Prostate gland (tissue), 2 donors: ENCODE data around the gene CFAP92. TPM values are rescaled to one million over a fixed set of nuclear protein-coding genes. Genes with fewer than 3 reads are reported as not detected.

Source experiments
- DNase-seq: peaks from one replicate; pipeline ENCODE4 v3.0.0-alpha.2; 2019; ENCODE audit warnings: low spot score
- H3K27ac ChIP-seq, 2 donors: fragments of 200-600 bp; sonication (generic); 2 replicates each; pipeline ENCODE4 v1.5.1; 2017 to 2019
- H3K27me3 ChIP-seq: fragments of 200-600 bp; sonication (generic); replicated peaks from 2 replicates; pipeline ENCODE4 v1.5.1; 2019; ENCODE audit not compliant: insufficient read depth
- H3K36me3 ChIP-seq, 2 donors: fragments of 200-600 bp; sonication (generic); 1 replicate in 1 of 2; 2 replicates in 1 of 2; pipeline versions ENCODE4 v1.5.1 to v1.8.1; 2017 to 2019
- H3K4me1 ChIP-seq: fragments of 200-600 bp; sonication (generic); replicated peaks from 2 replicates; pipeline ENCODE4 v1.5.1; 2019
- H3K4me3 ChIP-seq, 2 donors: fragments of 200-600 bp; sonication (generic); 2 replicates each; pipeline ENCODE4 v1.5.1; 2017 to 2019
- H3K9me3 ChIP-seq: fragments of 200-600 bp; sonication (generic); 2 replicates; pipeline ENCODE4 v1.5.1; 2017
- CTCF ChIP-seq, 4 experiments: fragments of 200-600 bp in 2 of 4; fragments of 450-650 bp in 2 of 4; sonication (generic) in 2 of 4; IDR thresholded peaks; 1 replicate in 3 of 4; 2 replicates in 1 of 4; pipeline ENCODE4 v1.5.1; 2016 to 2019; ENCODE audit warnings: antibody characterized with exemption in 4 of 4, mild to moderate bottlenecking in 2 of 4, moderate library complexity in 2 of 4
- POLR2A ChIP-seq: fragments of 450-650 bp; IDR thresholded peaks from one replicate; pipeline ENCODE4 v1.6.1; 2016; ENCODE audit warnings: antibody characterized with exemption, mild to moderate bottlenecking
- POLR2AphosphoS5 ChIP-seq: sonication (generic); formaldehyde crosslinking; IDR thresholded peaks from one replicate; pipeline ENCODE4 v1.6.1; 2017; ENCODE audit warnings: antibody characterized with exemption
- WGBS: methylation state at CpG from one replicate; pipeline ENCODE4 v1.1.5; 2018; 5-methylcytosine and 5-hydroxymethylcytosine counted together
- intact Hi-C: fragments of 100-400 bp; cut with DNase I; formaldehyde crosslinking; loops from one replicate; pipeline ENCODE4 v1.14.2; 2022
- total RNA-seq, 2 donors: library from RNA; depleted of rRNA; stranded (reverse); fragments of >200 nt; gene quantifications; one replicate each; pipeline ENCODE4 v1.1.0, GENCODE V29; 2016

The CFAP92 gene
- total RNA-seq, 2 donors from 2014 or later = 1.7 to 4.3 TPM

- Histone ChIP-seq H3K27me3 (no peaks in the 10 kb centered on the region), H3K9me3 (no peaks in the 10 kb centered on the region), H3K4me3 (no peak overlapping the region), H3K27ac (no peak overlapping the region), H3K4me1 (no peaks in the 10 kb centered on the region), H3K36me3 (no peaks in the 10 kb centered on the region)
- 71% methylated on average over 1 of the region's 1 CpG for WGBS
- intact Hi-C loops = no loop called here
- TF ChIP-seq POLR2A = no peak
- no peak for TF ChIP-seq CTCF (IDR thresholded peaks at IDR 0.05)
- TF ChIP-seq POLR2AphosphoS5 = no peak
- DNase-seq = no peak
These were observed 29.1 kb upstream of the CFAP92 start for GRCh38 chr3:129023008-129023358.

- no peak for TF ChIP-seq POLR2AphosphoS5
- TF ChIP-seq CTCF (IDR thresholded peaks at IDR 0.05) = no peak
- TF ChIP-seq POLR2A = no peak
- DNase-seq = no peak
- Histone ChIP-seq H3K36me3 (no peaks in the 10 kb centered on the region), H3K9me3 (no peaks in the 10 kb centered on the region), H3K27me3 (no peaks in the 10 kb centered on the region), H3K4me3 (no peak overlapping the region), H3K4me1 (no peaks in the 10 kb centered on the region), H3K27ac (peak overlapping the region in 1 of 2 donors; percentile 9)
- intact Hi-C loops = no loop called here
- 71% methylated on average over 15 of the region's 15 CpGs for WGBS
These were observed 28.5 kb upstream of the CFAP92 start for GRCh38 chr3:129022114-129023007.

- no peak for TF ChIP-seq POLR2AphosphoS5
- no peak for TF ChIP-seq POLR2A
- TF ChIP-seq CTCF (IDR thresholded peaks at IDR 0.05) = no peak
- Histone ChIP-seq H3K27ac (no peak overlapping the region), H3K9me3 (no peaks in the 10 kb centered on the region), H3K36me3 (no peaks in the 10 kb centered on the region), H3K4me3 (no peak overlapping the region), H3K4me1 (no peaks in the 10 kb centered on the region), H3K27me3 (no peaks in the 10 kb centered on the region)
- WGBS = 74% methylated on average over 6 of the region's 6 CpGs
- intact Hi-C loops = no loop called here
- DNase-seq = no peak
These were observed 27.3 kb upstream of the CFAP92 start for GRCh38 chr3:129021140-129021551.

GRCh38 chr3:129020691-129021090 is 26.8 kb upstream of the CFAP92 start:
- DNase-seq = no peak
- H3K4me3 ChIP-seq = no peak overlapping the region
- no peak for TF ChIP-seq CTCF (IDR thresholded peaks at IDR 0.05)
- no peak for TF ChIP-seq POLR2A
- no peak for TF ChIP-seq POLR2AphosphoS5
- H3K4me1 ChIP-seq = no peaks in the 10 kb centered on the region
- no peaks in the 10 kb centered on the region for H3K9me3 ChIP-seq
- intact Hi-C loops = no loop called here
- no peaks in the 10 kb centered on the region for H3K27me3 ChIP-seq
- no peak overlapping the region for H3K27ac ChIP-seq
- no peaks in the 10 kb centered on the region for H3K36me3 ChIP-seq
- 77% methylated on average over 5 of the region's 5 CpGs for WGBS

- Histone ChIP-seq H3K36me3 (no peaks in the 10 kb centered on the region), H3K27ac (no peak overlapping the region), H3K4me3 (no peak overlapping the region), H3K9me3 (no peaks in the 10 kb centered on the region), H3K27me3 (no peaks in the 10 kb centered on the region), H3K4me1 (no peaks in the 10 kb centered on the region)
- intact Hi-C loops = no loop called here
- 75% methylated on average over 3 of the region's 3 CpGs for WGBS
- no peak for TF ChIP-seq CTCF (IDR thresholded peaks at IDR 0.05)
- no peak for TF ChIP-seq POLR2A
- TF ChIP-seq POLR2AphosphoS5 = no peak
- no peak for DNase-seq
These were observed 25.4 kb upstream of the CFAP92 start for GRCh38 chr3:129019266-129019665.
